Measurements from ENCODE around the gene PDHA2.

The PDHA2 gene

GRCh38 chr4:95839891-95840290 is at the start of gene PDHA2:
Gene PDHA2, plus strand, starts transcription at chr4:95840093. Its CDS starts 58 bp downstream, at chr4:95840151.
- H3K27ac ChIP-seq, result no peak within 1 kb of the TSS
- no peak for TF ChIP-seq CTCF (IDR thresholded peaks at IDR 0.05)
- no peak within 1 kb of the TSS for H3K4me3 ChIP-seq (ENCODE audit: low read depth, low read length)
- H2AFZ ChIP-seq, result no peak within 1 kb of the TSS
- H3K27me3 ChIP-seq (ENCODE audit: control insufficient read depth, insufficient read depth, low read length), result no peaks in the 10 kb centered on the region
- no peak within 1 kb of the TSS for H3K4me2 ChIP-seq (ENCODE audit: low read length)
- H3K9me3 ChIP-seq (ENCODE audit: control insufficient read depth, low read length), result no peaks in the 10 kb centered on the region
- no peaks in the 10 kb centered on the region for H3K36me3 ChIP-seq (ENCODE audit: control insufficient read depth, insufficient read depth, low read length)
- H3K79me2 ChIP-seq, result no peaks in the 10 kb centered on the region
- H3K4me1 ChIP-seq, result no peaks in the 10 kb centered on the region
- no peak within 1 kb of the TSS for H3K9ac ChIP-seq

- Histone ChIP-seq H3K4me3 (ENCODE audit: low read depth, low read length) (no peak overlapping the region), H3K9me3 (ENCODE audit: control insufficient read depth, low read length) (no peaks in the 10 kb centered on the region), H3K4me1 (no peaks in the 10 kb centered on the region), H3K36me3 (ENCODE audit: control insufficient read depth, insufficient read depth, low read length) (no peaks in the 10 kb centered on the region), H3K9ac (no peak overlapping the region), H3K79me2 (no peaks in the 10 kb centered on the region), H3K27ac (no peak overlapping the region), H3K27me3 (ENCODE audit: control insufficient read depth, insufficient read depth, low read length) (no peaks in the 10 kb centered on the region), H3K4me2 (ENCODE audit: low read length) (no peak overlapping the region), H2AFZ (no peak overlapping the region)
- TF ChIP-seq CTCF (IDR thresholded peaks at IDR 0.05), result no peak
Measured at GRCh38 chr4:95798003-95798402, 41.9 kb upstream of the PDHA2 start.

GRCh38 chr4:95798727-95799126 is 41.2 kb upstream of the PDHA2 start:
- Histone ChIP-seq H3K36me3 (ENCODE audit: control insufficient read depth, insufficient read depth, low read length) (no peaks in the 10 kb centered on the region), H3K9ac (no peak overlapping the region), H3K4me2 (ENCODE audit: low read length) (no peak overlapping the region), H3K9me3 (ENCODE audit: control insufficient read depth, low read length) (no peaks in the 10 kb centered on the region), H2AFZ (no peak overlapping the region), H3K4me1 (no peaks in the 10 kb centered on the region), H3K79me2 (no peaks in the 10 kb centered on the region), H3K27me3 (ENCODE audit: control insufficient read depth, insufficient read depth, low read length) (no peaks in the 10 kb centered on the region), H3K27ac (no peak overlapping the region), H3K4me3 (ENCODE audit: low read depth, low read length) (no peak overlapping the region)
- no peak for TF ChIP-seq CTCF (IDR thresholded peaks at IDR 0.05)

GRCh38 chr4:95821867-95822266 is 18.0 kb upstream of the PDHA2 start:
- H3K9me3 ChIP-seq (ENCODE audit: control insufficient read depth, low read length), result no peaks in the 10 kb centered on the region
- no peak overlapping the region for H3K4me2 ChIP-seq (ENCODE audit: low read length)
- no peaks in the 10 kb centered on the region for H3K79me2 ChIP-seq
- no peaks in the 10 kb centered on the region for H3K36me3 ChIP-seq (ENCODE audit: control insufficient read depth, insufficient read depth, low read length)
- no peak overlapping the region for H3K4me3 ChIP-seq (ENCODE audit: low read depth, low read length)
- no peak for TF ChIP-seq CTCF (IDR thresholded peaks at IDR 0.05)
- H3K27me3 ChIP-seq (ENCODE audit: control insufficient read depth, insufficient read depth, low read length), result no peaks in the 10 kb centered on the region
- H3K27ac ChIP-seq, result no peak overlapping the region
- no peak overlapping the region for H2AFZ ChIP-seq
- H3K9ac ChIP-seq, result no peak overlapping the region
- no peaks in the 10 kb centered on the region for H3K4me1 ChIP-seq

- no peak overlapping the region for H3K9ac ChIP-seq
- no peak overlapping the region for H2AFZ ChIP-seq
- TF ChIP-seq CTCF (IDR thresholded peaks at IDR 0.05), result no peak
- H3K79me2 ChIP-seq, result no peaks in the 10 kb centered on the region
- H3K27ac ChIP-seq, result no peak overlapping the region
- H3K4me3 ChIP-seq (ENCODE audit: low read depth, low read length), result no peak overlapping the region
- no peaks in the 10 kb centered on the region for H3K9me3 ChIP-seq (ENCODE audit: control insufficient read depth, low read length)
- no peaks in the 10 kb centered on the region for H3K36me3 ChIP-seq (ENCODE audit: control insufficient read depth, insufficient read depth, low read length)
- H3K4me2 ChIP-seq (ENCODE audit: low read length), result no peak overlapping the region
- no peaks in the 10 kb centered on the region for H3K27me3 ChIP-seq (ENCODE audit: control insufficient read depth, insufficient read depth, low read length)
- no peaks in the 10 kb centered on the region for H3K4me1 ChIP-seq
Measured at GRCh38 chr4:95825546-95825945, 14.3 kb upstream of the PDHA2 start.

Measured in parathyroid adenoma (tissue), 2 donors.